Activated naive CD4-positive, alpha-beta T cell treated with anti-CD3 and anti-CD28 coated beads, Interleukin-2, amount 50 U/mL, for 24 hours (primary cell): Measurements from ENCODE around the gene DIP2B.
A peak's percentile ranks its signal among the peaks of the same experiment; 100 is the strongest.
"Not testable (repeated sequence)": the region's sequence is repeated elsewhere in the genome, so short reads cannot be mapped to it uniquely, and the experiment has no call there.

Experiments used
- H3K27ac Mint-ChIP-seq: one replicate; pipeline ENCODE4 v1.8.0; 2021; ENCODE audit warnings: mild to moderate bottlenecking, mixed read lengths
- H3K27me3 Mint-ChIP-seq: one replicate; pipeline ENCODE4 v1.8.0; 2021; ENCODE audit warnings: mixed read lengths
- H3K36me3 Mint-ChIP-seq: one replicate; pipeline ENCODE4 v1.8.0; 2021; ENCODE audit warnings: mixed read lengths
- H3K4me1 Mint-ChIP-seq: one replicate; pipeline ENCODE4 v1.8.0; 2021; ENCODE audit warnings: mixed read lengths
- H3K4me3 Mint-ChIP-seq: one replicate; pipeline ENCODE4 v1.8.0; 2021; ENCODE audit warnings: mild to moderate bottlenecking, mixed read lengths
- H3K9me3 Mint-ChIP-seq: one replicate; pipeline ENCODE4 v1.8.0; 2021; ENCODE audit warnings: mixed read lengths

Gene DIP2B

DNA sequence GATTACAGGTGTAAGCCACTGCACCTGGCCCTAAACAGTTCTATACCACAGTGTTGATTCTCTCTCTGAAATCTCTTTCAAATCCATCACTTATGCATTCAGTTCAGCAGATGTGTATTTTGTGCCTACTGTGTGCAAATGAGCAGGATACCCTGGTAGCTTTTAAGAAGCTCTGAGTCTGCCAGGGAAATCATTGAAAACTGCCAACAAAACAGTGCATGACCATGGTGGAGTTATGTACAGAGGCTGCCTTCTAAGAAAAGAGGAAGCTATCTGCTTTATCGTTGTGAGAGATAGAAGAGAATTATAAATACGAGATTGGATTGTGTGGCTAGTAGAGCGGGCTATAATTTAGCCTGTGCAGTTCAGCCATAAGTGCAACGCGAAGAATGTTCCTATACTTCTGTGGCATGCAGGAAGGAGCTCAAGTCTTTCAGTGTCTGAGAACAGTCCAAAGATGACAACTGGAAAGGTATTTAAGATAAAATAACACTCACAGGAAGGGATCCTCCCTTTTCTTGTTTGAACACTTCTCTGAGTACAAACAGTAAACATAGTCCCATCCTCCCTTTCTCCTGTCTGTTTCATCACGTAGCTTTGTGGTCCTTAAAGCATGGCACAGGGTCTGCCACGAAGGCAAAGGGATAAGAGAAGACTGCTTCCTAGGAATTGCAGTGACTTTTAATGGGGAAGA, 4.3 kb downstream of the DIP2B start:
- no peaks in the 10 kb centered on the region for H3K9me3 Mint-ChIP-seq
- peak overlapping the region; percentile 96 for H3K4me3 Mint-ChIP-seq
- H3K4me1 Mint-ChIP-seq: peaks cover 70% of the 10 kb centered on the region
- H3K27ac Mint-ChIP-seq: peak overlapping the region; percentile 95
- no peaks in the 10 kb centered on the region for H3K27me3 Mint-ChIP-seq
- no peaks in the 10 kb centered on the region for H3K36me3 Mint-ChIP-seq

DNA sequence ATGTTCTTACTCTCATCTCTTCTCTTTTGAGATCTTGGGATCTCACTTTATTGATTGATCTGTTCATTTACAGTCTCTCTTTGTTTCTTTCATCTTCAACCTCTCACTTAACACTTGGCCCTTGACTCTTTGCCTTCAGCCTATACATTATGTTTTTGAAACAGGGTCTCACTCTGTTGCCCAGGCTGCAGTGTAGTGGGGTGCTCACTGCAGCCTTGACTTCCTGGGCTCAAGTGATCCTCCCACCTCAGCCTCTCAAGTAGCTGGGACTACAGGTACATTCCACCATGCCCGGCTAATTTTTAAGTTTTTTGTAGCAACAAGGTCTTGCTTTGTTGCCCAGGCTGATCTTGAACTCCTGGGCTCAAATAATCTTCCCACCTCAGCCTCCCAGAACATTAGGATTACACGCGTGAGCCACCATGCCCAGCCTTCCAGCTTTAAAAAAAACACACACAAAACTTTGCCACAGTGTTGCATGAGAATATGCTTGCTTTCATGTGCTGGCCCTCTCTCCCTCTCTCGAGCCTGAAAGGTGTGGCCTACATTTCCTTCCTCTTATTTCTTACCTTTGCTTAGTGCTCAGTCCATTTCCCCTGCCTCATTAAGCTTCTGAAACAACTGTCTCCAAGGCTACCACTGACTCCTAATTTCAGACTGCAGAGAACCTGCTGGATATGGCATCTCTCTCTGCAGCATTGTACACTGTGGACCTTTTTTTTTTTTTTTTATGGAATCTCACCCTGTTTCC, 9.9 kb downstream of the DIP2B start:
- Mint-ChIP-seq H3K36me3 (peaks cover 5% of the 10 kb centered on the region), H3K4me1 (peaks cover 51% of the 10 kb centered on the region), H3K4me3 (peak overlapping the region; percentile 39), H3K27me3 (no peaks in the 10 kb centered on the region), H3K27ac (peak overlapping the region; percentile 98), H3K9me3 (no peaks in the 10 kb centered on the region)

DNA sequence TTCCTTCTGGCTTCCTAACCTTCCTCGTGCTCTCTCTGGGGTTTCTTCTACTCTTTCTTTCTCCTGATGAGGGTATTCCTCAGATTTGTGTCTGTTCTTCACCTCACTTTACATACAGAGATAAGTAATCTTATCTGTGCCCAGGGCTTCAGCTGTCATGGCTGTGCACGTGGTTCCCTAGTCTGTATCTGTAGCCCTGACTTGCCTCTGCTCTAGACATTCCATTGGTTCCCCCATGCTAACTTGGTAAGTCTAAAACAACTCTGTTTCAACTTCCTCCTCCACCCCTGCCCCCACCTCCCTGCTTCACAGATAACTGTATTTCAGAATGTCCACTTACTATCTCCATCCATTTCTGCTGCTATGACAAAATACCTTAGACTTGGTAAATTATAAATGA, 10.8 kb downstream of the DIP2B start:
- no peaks in the 10 kb centered on the region for H3K9me3 Mint-ChIP-seq
- peak overlapping the region; percentile 47 for H3K4me3 Mint-ChIP-seq
- peaks cover 5% of the 10 kb centered on the region for H3K36me3 Mint-ChIP-seq
- H3K4me1 Mint-ChIP-seq: peaks cover 48% of the 10 kb centered on the region
- H3K27ac Mint-ChIP-seq: peak overlapping the region; percentile 98
- no peaks in the 10 kb centered on the region for H3K27me3 Mint-ChIP-seq

DNA sequence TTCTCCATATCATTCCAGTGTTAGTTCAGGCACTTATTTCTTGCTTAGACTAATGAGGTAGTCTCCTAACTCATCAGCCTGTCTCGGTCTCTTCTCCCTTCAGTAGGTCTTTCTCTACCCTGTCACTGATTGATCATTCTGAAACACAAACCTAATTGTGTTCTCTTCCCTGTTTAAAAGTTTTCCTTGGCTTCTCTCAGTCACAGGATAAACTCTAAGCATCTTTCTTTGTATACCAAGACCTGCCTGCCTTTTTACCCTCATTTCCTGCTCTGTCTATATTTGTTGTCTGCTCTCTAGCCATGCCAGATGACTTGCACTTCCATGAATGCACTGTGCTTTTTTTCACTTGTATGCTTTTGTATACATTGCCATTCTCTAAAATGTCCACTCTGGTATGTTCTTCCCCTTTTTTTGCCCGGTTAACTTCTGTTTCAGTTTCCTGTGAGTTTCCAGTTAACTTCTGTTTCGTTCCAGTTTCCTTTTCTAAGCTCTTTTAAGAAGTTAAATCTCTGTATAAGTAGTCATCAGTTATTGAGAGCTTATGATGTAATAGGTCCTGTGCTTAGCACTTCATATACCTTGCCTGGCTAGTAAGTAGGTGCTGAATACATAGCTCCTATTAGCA, 12.8 kb downstream of the DIP2B start:
- Mint-ChIP-seq H3K9me3 (no peaks in the 10 kb centered on the region), H3K4me1 (peaks cover 59% of the 10 kb centered on the region), H3K27me3 (no peaks in the 10 kb centered on the region), H3K36me3 (peaks cover 7% of the 10 kb centered on the region), H3K27ac (no peak overlapping the region), H3K4me3 (no peak overlapping the region)

DNA sequence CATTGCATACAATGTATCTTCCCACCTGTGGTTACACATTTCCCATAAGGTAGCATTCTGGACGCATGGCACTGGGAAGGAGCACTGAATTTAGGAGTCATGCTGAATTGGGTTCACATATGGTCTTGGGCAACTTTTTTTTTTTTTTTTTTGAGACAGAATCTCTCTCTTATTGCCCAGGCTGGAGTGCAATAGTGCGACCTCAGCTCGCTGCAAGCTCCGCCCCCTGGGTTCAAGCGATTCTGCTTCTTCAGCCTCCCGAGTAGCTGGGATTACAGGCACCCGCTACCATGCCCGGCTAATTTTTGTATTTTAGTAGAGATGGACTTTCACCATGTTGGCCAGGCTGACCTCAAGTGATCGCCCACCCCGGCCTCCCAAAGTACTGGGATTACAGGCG, 13.3 kb downstream of the DIP2B start:
- H3K4me1 Mint-ChIP-seq: peaks cover 56% of the 10 kb centered on the region
- H3K4me3 Mint-ChIP-seq: no peak overlapping the region
- H3K36me3 Mint-ChIP-seq: peaks cover 9% of the 10 kb centered on the region
- H3K27ac Mint-ChIP-seq: no peak overlapping the region
- H3K27me3 Mint-ChIP-seq: no peaks in the 10 kb centered on the region
- H3K9me3 Mint-ChIP-seq: no peaks in the 10 kb centered on the region

DNA sequence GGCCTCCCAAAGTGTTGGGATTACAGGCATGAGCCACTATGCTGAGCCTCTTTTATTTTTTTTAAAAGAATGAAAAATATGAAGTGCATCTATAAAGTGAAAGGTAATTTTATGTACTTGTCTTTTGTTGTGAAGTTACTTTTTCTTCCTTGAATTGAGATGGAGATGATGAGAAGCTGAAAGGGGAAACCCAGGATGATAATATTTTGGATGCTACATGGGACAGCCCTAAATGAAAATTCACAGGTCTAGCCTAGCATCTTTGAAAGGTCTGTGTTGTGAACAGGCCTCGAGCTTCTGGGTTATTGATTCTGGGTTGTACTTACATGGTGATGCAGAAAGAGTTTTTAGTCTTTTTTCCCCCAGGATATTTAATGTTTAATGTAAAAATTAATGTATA, 14.6 kb downstream of the DIP2B start:
- H3K4me3 Mint-ChIP-seq: peak overlapping the region; percentile 45
- peaks cover 10% of the 10 kb centered on the region for H3K36me3 Mint-ChIP-seq
- H3K4me1 Mint-ChIP-seq: peaks cover 54% of the 10 kb centered on the region
- H3K9me3 Mint-ChIP-seq: no peaks in the 10 kb centered on the region
- no peaks in the 10 kb centered on the region for H3K27me3 Mint-ChIP-seq
- H3K27ac Mint-ChIP-seq: peak overlapping the region; percentile 96

DNA sequence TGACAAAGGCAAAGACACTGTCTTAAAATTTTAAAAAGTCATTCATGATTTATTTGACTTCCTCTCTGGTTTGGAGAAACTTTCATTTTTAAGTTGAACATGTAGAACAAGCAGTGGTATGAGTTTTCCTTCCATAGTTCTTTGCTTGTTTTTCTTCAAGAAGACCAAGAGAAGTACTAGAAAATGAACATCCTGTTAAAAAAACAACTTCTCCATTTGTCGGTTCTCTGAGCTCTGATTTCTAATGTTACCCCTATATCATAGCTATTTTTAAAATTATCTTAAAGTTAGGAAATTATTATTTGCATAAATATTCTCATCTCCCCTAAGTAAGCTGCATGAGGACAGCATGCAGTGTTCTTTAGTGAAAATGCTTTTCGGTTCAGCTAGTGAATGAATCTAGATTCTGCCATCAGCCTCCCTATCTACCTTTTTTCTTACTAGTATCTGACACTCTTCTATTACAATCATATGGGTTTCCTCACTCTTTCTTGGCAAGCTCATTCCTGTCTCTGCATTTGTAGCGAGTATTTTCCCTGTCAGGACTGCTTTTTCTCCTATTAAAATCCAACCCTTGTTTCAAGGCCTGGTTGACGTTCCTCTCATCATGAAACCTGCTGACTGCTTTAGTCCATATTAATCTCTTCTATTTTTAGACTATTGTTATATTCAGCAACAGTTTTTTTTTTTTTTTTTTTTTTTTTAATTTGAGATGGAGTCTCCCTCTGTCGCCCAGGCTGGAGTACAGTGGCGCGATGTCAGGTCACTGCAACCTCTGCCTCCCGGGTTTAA, 15.8 kb downstream of the DIP2B start:
- peak overlapping the region; percentile 96 for H3K27ac Mint-ChIP-seq
- no peaks in the 10 kb centered on the region for H3K27me3 Mint-ChIP-seq
- peaks cover 52% of the 10 kb centered on the region for H3K4me1 Mint-ChIP-seq
- peak overlapping the region; percentile 53 for H3K4me3 Mint-ChIP-seq
- H3K36me3 Mint-ChIP-seq: peaks cover 8% of the 10 kb centered on the region
- H3K9me3 Mint-ChIP-seq: no peaks in the 10 kb centered on the region

DNA sequence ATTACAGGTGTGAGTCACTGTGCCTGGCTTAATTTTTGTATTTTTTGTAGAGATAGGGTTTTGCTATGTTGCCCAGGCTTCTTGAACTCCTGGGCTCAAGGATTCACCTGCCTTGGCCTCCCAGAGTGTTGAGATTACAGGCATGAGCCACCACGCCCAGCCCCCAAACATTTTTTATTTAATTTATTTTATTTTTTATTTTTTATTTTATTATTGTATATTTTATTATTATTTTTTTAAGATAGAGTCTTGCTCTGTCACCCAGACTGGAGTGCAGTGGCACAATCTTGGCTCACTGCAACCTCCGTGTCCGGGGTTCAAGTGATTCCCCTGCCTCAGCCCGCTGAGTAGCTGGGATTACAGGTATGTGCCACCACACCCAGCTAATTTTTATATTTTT, 17.0 kb downstream of the DIP2B start:
- H3K9me3 Mint-ChIP-seq, H3K27me3 Mint-ChIP-seq, H3K4me3 Mint-ChIP-seq: not testable (repeated sequence)
- Mint-ChIP-seq H3K36me3 (peaks cover 15% of the 10 kb centered on the region), H3K4me1 (peaks cover 54% of the 10 kb centered on the region), H3K27ac (peak overlapping the region; percentile 96)

DNA sequence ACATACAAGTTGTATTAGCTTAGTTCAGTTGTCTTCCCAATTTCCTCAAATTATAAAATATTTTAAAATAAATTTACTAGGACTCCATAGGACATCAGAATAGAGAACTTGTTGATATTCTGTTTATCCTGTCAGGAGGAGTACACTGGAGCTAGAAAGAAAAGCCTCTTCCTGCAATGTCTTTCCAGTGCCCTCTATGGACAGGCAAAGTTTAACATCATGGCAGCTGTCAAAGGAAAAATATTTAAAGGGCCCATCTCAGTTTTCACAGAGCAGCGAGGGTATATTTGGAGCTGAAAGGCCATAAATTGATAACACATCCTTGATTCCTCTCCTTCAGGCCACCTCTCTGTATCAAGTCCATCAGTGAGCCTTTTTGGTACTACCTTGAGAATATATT, 19.0 kb downstream of the DIP2B start:
- Mint-ChIP-seq H3K4me1 (peaks cover 70% of the 10 kb centered on the region), H3K9me3 (no peaks in the 10 kb centered on the region), H3K36me3 (peaks cover 16% of the 10 kb centered on the region), H3K27ac (peak overlapping the region; percentile 0), H3K4me3 (no peak overlapping the region), H3K27me3 (no peaks in the 10 kb centered on the region)

DNA sequence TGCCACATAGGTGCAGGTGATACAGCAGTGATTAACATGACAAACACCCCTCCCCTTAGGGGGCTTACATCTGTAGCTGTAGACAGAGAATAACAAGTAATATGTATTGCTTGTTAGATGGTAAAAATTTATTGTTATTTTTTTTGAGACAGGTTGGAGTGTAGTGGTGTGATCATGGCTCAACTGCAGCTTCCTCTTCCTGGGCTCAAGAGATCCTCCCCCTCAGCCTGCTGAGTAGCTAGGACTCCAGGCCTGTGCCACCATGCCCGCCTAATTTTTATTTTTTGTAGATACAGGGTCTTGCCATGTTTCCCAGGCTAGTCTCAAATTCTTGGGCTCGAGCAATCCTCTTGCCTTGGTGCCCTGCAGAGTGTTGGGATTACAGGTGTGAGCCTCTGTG, 19.8 kb downstream of the DIP2B start:
- no peak overlapping the region for H3K4me3 Mint-ChIP-seq
- H3K9me3 Mint-ChIP-seq: no peaks in the 10 kb centered on the region
- H3K36me3 Mint-ChIP-seq: peaks cover 19% of the 10 kb centered on the region
- H3K27me3 Mint-ChIP-seq: no peaks in the 10 kb centered on the region
- H3K4me1 Mint-ChIP-seq: peaks cover 79% of the 10 kb centered on the region
- H3K27ac Mint-ChIP-seq: peak overlapping the region; percentile 37

DNA sequence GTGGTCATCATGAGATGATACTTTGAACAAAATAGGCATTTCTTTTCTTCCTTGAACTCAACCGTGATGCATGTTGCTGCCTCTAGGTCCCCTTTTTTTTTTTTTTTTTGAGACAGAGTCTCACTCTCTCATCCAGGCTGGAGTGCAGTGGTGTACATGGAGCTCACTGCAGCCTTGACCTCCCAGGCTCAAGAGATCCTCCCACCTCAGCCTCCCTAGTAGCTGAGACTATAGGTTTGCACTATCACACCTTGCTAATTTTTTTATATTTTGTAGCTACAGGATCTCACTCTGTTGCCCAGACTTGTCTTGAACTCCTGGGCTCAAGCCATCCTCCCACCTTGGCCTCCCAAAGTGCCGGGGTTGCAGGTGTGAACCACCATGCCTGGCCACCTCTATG, 20.6 kb downstream of the DIP2B start:
- Mint-ChIP-seq H3K4me3 (peak overlapping the region; percentile 37), H3K9me3 (no peaks in the 10 kb centered on the region), H3K36me3 (peaks cover 19% of the 10 kb centered on the region), H3K27ac (peak overlapping the region; percentile 77), H3K4me1 (peaks cover 74% of the 10 kb centered on the region), H3K27me3 (no peaks in the 10 kb centered on the region)

DNA sequence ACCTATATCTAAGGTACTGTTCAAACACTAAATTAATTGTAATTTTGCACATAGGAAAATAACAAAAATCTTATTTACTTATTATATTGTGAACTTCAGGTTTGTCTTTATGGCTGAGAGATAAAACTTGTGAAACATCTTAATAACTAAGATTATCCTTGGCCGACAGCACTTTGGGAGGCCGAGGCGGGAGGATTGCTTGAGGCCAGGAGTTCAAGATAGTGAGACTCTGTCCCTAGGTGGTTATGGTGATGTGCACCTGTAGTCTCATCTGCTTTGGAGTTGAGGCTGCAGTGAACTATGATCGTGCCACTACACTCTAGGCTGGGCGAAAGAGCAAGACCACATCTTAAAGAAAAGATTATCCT, 22.6 kb downstream of the DIP2B start:
- Mint-ChIP-seq H3K4me1 (peaks cover 60% of the 10 kb centered on the region), H3K36me3 (peaks cover 17% of the 10 kb centered on the region), H3K4me3 (no peak overlapping the region), H3K27me3 (no peaks in the 10 kb centered on the region), H3K9me3 (no peaks in the 10 kb centered on the region), H3K27ac (no peak overlapping the region)

DNA sequence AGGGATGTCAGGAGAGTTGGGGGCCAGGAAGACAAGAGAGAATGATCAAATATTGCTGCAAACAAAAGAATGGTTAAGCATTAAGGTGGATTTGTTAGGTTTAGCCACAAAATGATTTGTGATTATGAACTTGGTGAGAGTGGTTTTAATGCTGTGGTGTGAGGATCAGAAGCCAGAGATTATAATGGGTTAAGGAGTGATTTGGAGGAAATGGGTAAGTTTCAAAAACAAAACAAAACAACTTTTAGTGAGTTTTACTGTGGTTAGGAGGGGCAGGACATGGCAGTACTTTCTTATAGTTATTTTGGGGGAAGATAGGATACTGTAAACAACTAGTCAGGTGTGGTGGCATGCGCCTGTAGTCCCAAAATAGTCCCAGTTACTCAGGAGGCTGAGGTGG, 24.0 kb downstream of the DIP2B start:
- H3K4me3 Mint-ChIP-seq: peak overlapping the region; percentile 27
- no peaks in the 10 kb centered on the region for H3K27me3 Mint-ChIP-seq
- H3K36me3 Mint-ChIP-seq: peaks cover 15% of the 10 kb centered on the region
- peak overlapping the region; percentile 92 for H3K27ac Mint-ChIP-seq
- no peaks in the 10 kb centered on the region for H3K9me3 Mint-ChIP-seq
- H3K4me1 Mint-ChIP-seq: peaks cover 52% of the 10 kb centered on the region

DNA sequence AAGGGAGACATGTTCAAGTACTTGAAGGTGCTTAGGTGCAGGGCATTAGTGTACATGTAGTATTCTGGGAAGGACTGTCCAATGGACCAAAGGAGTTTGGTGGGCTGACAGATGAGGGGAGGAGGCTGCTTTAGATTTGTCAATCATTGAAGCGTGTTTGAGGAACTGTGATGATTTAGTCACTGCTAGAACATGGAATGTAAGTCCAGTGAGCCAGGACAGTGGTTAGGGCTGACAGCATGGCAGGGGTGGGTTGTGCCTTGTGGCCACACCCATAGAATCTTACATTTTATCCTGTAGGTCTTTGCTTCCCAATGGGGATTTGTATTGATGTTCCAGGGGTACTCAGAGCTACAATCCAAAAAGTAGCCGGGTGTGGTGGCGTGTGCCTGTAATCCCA, 24.6 kb downstream of the DIP2B start:
- peak overlapping the region; percentile 9 for H3K4me3 Mint-ChIP-seq
- H3K9me3 Mint-ChIP-seq: no peaks in the 10 kb centered on the region
- peak overlapping the region; percentile 92 for H3K27ac Mint-ChIP-seq
- peaks cover 13% of the 10 kb centered on the region for H3K36me3 Mint-ChIP-seq
- no peaks in the 10 kb centered on the region for H3K27me3 Mint-ChIP-seq
- peaks cover 49% of the 10 kb centered on the region for H3K4me1 Mint-ChIP-seq

DNA sequence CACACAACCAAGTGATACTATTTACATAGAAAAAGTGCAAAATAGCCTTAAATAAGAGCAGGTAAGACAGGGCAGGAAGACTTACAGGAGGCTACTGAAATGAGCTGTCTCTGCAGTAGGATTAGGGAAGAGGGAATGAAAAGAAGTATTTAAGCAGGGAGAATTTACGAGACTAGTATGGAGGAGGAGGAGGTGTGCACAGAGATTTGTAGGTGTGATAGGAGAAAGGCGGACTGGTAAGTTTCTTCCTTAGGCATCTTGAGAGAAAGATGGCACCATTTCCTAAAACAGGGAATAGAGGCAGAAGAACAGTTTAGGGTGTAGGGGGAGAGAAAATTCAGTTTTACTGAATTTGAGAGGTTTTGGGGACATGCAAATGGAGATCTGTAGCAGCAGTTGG, 25.7 kb downstream of the DIP2B start:
- H3K36me3 Mint-ChIP-seq: peaks cover 12% of the 10 kb centered on the region
- H3K27ac Mint-ChIP-seq: no peak overlapping the region
- no peaks in the 10 kb centered on the region for H3K27me3 Mint-ChIP-seq
- no peaks in the 10 kb centered on the region for H3K9me3 Mint-ChIP-seq
- peaks cover 44% of the 10 kb centered on the region for H3K4me1 Mint-ChIP-seq
- H3K4me3 Mint-ChIP-seq: no peak overlapping the region
